GM21737 (cell line): ENCODE results near the gene KCNK5.

Experiments used
- ATAC-seq: cut with Tn5 transposase; IDR thresholded peaks from one replicate; pipeline ENCODE4 v1.9.1; 2021; ENCODE audit warnings: mild to moderate bottlenecking, moderate library complexity; ENCODE audit not compliant: unreplicated experiment

Gene KCNK5, protein sequence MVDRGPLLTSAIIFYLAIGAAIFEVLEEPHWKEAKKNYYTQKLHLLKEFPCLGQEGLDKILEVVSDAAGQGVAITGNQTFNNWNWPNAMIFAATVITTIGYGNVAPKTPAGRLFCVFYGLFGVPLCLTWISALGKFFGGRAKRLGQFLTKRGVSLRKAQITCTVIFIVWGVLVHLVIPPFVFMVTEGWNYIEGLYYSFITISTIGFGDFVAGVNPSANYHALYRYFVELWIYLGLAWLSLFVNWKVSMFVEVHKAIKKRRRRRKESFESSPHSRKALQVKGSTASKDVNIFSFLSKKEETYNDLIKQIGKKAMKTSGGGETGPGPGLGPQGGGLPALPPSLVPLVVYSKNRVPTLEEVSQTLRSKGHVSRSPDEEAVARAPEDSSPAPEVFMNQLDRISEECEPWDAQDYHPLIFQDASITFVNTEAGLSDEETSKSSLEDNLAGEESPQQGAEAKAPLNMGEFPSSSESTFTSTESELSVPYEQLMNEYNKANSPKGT

DNA sequence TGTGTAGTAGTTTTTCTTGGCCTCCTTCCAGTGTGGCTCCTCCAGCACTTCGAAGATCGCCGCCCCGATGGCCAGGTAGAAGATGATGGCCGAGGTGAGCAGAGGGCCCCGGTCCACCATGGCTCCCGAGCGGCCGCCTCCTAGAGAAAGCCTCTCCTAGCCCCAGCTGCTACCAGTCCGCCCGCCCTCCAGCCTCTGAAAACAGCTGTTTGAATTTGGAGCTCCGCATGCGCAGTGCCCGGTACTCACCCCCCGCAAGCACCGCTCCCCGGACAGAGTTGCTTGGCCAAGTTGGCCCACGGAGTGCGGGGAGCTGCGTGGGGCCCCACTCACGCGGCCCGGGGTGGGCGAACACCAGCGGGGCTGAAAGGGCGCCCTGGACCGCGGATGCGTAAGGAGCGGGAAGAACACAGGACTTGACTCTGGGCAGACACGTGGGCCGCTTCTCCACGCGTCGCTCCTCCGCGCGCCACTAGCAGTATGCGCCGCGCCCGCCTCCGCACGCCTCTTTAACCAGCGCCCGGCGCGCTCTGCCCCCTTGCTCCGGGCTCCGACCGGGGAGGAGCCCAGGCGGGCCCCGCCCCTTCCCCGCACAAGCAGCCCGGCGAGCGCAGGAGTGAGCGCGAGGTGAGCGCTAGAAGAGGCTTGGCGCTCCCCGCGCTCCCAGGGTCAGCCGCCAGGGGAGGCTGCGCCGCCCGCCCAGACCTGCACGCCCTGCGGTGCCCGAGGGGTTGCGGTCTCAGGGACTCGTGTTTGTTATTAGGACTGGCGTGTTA, at the start of gene KCNK5:
TSS of gene KCNK5 (minus strand) at position 484 of the 776 bp plus-strand sequence. CDS start at position 120, 364 bp downstream.
- ATAC-seq = peak; percentile 89

DNA sequence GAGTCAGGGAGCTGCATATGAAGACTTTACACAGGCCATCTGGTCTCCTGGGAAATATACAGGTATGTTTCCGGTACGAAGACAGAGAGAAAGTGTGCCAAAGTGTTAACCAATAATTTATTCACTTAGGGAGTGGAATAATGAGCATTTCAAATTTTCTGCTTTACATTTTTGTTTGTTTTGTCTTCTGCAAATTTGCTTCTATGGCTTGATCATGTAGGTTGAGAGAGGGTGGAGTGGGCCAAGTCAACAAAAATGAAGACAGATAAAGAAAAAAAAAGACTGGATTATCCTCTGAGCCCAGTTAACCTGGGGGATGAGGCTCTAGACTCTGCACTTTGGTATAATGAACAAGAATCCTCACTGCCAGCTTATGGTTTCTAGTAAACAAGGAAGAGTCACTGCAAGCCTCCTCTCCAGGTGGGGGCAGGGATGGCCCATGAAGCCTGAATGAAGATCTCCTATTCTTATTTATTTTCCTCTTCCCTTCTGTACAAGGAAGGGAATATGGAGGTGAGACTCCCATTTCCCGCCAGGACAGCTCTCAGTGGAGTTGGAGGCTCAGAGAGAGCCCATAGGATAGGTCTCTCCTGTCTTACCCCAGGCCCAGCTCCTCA, 47.2 kb upstream of the KCNK5 start:
- no peak for ATAC-seq

DNA sequence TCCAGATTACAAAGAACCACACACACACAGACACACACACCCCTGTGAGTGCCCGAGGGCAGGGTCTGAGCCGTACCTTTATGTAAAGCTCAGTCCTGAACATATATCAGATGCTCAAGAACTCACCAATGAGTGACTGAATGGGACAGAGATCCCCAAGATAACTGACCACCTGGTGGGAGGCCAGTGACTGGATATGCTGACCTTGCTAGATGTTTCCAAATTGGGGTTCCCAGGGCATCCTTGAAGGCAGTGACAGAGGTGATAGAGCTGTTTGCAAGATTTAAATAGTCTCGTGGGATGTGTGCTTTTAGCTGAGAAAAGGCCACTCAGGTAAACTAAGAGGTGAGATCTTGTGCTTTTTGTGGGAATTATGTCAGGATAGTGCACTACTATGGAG, 45.6 kb upstream of the KCNK5 start:
- no peak for ATAC-seq

DNA sequence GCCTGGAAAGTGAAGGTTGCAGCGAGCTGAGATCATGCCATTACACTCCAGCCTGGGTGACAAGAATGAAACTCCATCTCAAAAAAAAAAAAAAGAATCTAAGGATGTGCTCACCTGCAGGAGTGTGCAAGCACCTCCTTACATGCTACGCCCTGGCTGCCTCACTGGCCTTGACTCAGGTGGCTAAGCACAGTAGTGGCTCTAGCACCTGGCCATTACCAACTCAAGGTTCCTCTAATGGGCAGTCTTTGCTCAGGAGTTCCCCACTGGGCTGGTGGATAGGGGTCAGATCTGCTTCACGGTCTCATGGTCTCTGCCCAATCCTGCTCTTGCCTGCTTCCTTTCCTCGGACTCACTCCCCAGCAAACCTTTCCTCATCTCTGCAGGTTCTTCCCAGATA, 45.2 kb upstream of the KCNK5 start:
- ATAC-seq = no peak

DNA sequence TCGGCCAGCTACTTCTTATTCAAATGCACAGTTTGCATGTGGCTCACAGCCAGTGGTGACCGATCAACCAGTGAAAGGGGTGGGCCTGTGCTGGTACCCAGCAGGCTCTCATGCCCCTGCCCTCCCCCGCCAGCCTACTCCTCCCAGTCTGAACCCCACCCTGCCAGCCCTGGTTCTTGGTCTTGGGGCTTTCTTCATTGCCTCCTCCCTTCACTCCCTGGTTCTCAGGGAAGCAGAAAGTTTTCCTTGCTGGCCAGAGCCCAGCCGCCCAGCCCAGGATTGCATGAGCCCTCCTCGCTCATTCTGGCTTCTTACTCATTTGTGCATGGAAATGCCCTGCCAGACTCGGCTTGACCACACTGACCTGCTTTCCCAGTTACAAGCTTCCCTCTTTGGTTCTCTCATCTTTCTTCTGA, 44.1 kb upstream of the KCNK5 start:
- ATAC-seq = no peak

DNA sequence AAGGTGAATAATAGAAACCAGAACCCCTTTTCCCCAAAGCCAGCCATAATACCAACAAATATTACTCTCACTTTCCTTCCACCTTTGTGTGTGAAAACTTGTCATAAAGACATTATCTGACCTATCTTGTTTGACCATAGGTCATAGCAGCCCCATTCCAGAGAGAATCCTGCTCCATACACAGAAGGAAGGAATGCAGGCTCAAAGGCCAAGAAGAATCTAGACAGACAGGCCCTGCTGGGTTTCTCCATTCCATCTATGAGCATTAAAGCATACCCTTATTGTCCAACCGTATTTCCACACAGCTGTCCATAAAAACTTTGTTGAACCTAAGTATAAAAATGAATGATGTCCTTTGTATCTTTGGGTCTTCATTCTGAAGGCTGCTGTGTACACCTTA, 40.7 kb upstream of the KCNK5 start:
- ATAC-seq = no peak

DNA sequence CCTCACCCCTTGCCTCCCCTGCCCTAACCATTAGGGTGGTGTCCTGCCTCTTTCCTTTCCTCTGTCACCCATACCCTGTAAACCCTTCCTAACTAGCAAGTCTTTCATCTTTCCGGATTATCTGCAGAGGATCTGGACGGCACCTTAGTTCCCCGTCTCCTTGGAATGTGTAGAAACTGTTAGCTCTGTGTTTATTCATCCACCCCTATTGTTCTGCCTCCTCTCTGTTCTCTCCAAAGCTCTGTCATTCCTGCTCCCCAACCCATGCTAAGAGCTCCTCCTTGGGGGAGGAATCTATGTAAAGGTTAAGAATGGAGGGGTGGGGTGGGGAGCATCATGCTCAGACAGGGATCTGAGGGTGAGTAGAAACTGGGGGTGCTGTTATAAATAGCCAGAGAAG, 39.4 kb upstream of the KCNK5 start:
- ATAC-seq = no peak

DNA sequence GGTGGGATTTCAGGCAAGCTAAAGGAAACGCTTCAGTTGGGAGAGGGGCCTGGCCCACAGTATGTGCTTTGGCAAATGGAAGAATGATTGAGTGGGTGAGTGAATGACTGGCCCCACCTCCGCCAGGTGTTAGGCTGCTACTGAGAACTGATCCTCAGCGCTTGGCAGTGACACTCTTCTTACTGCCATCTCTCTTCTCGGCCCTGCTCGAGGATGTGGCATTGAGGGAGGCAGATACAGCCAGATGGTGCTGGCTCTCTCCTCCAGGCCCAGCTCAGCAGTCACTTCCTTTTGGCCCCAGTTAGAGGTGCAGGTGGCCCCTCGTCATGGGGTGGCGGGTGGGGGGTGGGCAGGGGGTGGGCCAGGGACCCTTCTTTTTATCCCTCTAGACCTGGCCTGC, 38.9 kb upstream of the KCNK5 start:
- ATAC-seq = no peak

DNA sequence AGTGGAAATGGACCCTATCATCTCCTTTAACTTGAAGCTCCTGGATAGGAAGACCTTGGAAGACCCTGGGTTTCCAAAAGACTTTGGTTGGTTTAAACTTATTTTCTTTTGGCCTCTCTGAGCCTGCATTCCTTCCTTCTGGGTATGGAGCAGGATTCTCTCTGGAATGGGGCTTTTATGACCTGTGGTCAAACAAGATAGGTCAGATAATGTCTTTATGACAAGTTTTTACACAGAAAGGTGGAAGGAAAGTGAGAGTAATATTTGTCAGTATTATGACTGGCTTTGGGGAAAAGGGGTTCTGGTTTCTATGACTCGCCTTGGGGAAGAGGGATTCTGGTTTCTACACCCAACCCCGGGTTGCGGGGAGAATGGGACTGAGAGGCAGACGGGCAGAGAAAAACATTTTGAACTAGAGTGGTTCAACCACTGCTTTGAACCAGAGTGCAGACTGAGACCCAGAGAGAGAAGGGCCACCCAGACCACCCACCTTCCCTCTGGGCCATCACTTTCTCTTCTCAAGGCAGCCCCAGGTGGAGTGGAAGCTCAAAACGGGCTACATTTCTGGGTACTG, 37.6 kb upstream of the KCNK5 start:
- no peak for ATAC-seq

DNA sequence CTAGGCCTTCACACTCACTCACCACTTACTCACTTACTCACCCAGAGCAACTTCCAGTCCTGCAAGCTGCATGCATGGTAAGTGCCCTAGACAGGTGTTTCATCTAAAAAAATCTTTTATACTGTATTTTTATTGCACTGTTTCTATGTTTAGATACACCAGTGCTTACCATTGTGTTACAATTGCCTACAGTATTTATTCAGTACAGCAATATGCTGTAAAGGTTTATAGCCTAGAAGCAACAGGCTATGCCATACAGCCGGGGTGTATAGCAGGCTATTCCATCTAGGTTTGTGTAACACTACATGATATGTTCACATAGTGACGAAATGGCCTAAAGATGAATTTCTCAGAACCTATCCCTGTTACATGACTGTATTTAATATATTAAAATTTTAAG, 37.1 kb upstream of the KCNK5 start:
- no peak for ATAC-seq

DNA sequence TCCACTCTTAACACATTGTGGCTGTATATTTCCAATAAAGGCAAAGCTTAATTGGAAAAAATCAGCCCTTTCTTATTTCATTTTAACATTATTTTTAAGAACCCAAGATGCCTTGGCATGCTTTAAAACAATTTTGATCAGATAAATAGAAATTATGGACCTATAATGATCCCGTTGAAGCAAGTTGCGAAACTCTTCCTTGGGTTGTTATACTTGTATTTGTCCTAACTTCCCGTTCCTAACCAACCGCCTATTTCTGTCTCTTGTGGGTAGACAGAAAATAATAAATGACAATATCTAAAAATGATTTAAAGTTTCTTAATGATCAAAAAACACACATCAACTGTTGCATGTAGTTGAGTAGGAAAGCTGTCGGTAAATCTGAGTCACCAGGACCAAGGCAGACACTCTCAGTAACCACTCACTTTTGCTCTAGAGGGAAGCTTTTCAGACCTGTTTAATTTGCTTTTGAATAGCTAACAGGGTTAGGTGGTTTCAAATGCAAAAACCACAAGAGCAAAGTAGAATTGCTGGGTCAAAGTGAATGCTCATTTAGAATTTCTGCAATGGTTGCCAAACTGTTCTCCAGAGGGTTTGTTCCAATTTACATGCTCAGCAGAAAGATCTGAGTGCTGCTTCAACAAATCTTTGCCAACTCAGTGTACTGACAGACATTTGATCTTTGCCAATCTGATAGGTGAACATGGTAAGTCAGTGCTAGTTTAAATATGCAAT, 34.2 kb upstream of the KCNK5 start:
- no peak for ATAC-seq

DNA sequence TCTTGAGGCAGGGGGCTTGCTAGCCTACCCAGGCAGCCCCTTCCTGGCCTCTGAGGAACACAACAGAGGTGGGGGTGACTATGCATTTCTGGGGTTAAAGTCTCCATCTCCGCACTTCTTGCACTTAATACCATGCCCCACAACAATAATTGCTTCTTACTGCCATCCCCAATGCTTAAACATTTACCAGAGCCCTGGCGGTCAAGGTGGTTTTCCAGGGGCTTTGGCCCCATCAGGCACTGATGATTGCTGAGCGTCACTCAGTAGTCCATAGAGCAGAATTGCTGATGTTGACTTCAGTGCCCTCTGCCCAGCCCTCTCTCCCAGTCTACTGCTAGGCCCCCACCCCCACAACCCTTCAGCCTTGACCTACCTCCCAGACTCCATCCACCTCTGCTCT, 32.5 kb upstream of the KCNK5 start:
- ATAC-seq = no peak

DNA sequence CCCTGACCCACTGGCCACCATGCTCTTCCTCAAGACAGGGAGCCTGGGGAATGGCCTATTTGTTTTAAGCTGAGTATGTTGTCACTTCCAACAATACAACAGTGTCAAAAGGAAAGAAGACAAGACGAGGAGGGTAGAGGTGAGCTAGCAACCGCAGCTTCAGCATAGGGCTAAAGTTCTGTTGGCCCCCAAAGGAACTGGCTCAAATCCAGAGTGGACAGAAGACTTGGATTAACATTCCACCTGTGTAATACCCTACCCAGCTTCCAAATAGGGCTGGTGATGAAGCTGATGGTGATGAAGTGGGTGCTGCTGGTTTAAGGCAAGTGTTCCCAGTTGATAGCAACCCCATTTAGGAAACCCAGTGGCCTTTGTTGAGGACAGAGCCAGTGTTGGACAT, 31.7 kb upstream of the KCNK5 start:
- no peak for ATAC-seq

DNA sequence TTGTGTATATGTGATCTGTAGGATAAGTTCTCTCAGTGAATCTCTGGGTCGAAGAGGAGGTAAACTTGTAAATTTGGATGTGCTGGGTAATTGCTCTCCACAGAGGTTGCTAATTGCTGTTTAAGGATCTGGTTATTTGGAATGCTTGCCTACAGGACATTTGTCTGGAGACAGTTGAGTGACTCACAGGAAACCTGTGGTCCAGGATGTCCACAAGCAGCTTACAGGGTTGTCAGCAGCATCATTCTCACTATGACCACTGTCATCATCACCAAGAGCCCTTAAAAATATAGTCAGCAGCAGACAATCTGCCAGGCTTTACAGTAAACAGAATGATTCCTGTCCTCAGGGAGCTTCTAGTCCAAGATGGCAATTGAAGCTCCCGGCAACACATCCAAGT, 31.2 kb upstream of the KCNK5 start:
- no peak for ATAC-seq

DNA sequence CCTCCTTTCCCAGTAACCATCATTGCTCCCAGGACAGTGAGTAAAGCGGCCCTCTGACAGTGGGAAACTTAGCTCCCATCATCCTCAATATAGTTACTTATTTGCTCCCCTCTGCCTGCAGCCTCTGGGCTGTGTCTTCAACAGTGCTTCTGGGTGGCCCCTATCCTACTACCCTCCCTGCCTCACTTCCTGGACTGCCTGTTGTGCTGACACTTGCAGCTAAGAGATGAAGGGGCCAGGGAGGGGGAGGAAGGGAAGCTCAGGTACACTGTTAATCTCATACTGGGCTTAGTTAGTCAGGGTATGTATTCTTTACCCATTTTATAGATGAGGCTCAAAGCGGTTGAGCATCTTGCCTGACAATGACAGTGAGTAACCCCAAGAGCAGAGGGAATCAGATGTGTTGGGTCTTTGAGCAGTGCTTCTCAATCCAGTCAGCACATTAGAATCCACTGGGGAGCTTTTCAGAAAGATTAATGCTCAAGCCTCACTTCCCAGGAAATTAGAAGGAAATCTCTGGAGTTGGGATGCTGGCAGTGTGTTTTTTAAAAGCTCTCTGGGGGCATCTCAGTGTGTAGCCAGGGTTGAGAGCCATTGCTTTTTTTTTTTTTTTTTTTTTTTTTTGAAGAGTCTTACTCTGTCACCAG, 27.1 kb upstream of the KCNK5 start:
- no peak for ATAC-seq

DNA sequence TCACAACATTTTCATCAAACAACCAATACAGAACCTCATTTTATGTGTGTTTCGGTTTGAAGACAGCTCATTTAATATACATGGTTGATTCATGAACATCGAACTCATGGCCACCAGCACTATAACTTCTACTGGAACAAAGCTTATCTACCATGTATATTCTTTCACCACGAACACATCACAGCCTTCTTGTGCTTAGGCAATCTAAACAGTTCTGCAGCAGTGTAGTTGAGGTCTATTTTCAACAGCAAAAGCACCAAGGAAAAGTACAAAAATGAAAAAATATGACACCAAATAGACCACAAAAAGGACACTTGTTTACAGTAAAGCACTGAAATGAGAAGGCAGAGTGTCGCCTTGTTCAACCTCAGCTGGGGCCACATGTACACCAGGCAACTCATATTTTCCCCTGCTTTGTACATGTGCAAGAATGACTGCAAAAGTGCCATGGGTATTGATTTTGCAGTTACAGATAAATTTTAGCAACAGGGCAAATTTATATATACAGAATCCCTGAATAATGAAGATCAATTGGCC, 25.8 kb upstream of the KCNK5 start:
- ATAC-seq = no peak

DNA sequence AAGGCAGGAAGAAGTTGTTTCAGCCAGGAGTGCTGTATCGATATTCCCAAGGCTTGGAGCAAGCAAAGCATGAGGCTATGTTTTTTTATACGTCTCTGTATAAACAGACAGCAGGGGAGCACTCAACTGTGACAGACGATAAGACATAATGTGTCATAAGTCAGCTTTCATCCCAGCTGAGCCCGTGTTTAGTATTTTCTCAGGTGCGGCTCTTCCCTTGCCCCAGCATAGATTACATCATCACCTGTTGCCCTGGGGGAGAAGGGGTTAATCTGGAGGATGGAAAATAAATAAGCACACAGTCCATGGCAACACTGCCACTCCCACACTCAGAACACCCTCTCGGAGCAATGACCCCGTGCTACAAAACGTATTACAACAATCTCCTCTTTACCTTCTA, 22.1 kb upstream of the KCNK5 start:
- no peak for ATAC-seq

DNA sequence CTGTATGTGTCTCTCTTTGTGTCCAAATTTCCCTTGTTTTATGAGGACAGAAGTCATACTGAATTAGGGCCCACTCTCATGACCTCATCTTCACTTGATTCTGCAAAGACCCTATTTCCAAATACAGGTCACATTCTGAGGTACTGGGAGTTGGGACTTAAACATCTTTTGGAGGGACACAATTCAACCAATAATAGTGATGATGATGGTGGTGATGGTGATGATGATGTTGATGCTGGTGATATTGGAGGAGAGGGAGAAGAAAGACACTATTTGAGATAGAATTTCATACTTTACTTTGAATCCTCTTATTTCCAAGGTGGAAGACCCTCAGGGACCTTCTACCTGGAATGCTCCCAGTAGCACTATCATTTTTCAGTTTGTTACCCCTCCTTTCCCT, 21.2 kb upstream of the KCNK5 start:
- no peak for ATAC-seq

DNA sequence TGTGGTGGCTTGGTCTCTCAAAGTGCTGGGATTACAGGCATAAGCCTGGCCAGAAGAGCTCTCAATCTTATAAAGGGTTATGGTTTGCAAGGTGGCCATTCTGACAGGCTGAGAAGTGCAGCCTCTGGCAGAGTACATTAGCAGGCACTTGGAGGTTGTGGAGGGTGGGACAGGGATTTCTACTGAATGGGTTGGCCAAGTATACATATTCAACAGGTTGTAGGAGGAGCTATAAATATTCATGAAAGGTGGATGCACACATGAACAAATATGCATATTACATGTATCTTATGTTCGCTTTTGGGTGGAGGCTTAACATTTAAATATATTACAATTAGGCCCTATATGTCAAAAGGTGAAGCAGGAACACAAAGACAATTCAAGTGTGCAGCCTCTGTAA, 20.0 kb upstream of the KCNK5 start:
- ATAC-seq = no peak

DNA sequence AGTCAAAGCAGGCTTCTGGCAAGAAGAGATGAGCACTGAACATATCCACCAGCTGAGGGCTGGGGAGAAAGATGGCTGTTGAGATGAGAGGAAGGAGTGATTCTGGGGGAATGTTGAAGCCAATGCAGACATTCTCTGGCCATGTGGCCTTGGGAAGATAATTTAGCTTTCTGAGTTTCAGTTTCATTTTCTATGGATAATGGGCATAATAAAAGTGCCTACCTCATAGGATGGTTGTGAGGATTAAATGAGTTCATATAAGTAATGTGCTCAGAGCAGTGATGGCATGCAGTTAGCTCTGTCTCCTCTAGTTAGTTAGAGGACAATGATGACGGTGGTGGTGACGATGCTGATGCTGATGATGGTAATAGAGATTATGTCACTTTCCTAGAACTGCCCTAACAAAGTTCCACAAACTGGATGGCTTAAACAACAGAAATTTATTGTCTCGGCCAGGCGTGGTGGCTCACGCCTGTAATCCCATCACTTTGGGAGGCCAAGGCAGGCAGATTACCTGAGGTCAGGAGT, 18.5 kb upstream of the KCNK5 start:
- ATAC-seq = no peak
